NCI-H460 (cell line): Measurements from ENCODE around the gene CPEB1. TPM values are rescaled to one million over a fixed set of nuclear protein-coding genes. Genes with fewer than 3 reads are reported as not detected.

Experiments
- DNase-seq: peaks from one replicate; pipeline ENCODE4 v3.0.0-alpha.2; 2016; ENCODE audit warnings: low read depth; ENCODE audit errors: extremely low read depth
- total RNA-seq: library from RNA; depleted of rRNA; stranded (reverse); fragments of >200 nt; shearing (Covaris generic); gene quantifications from 2 replicates; pipeline ENCODE4 v1.2.3, GENCODE V29; 2014

Gene CPEB1
- total RNA-seq, 1 experiment from 2014 or later: 2.2 TPM

DNA sequence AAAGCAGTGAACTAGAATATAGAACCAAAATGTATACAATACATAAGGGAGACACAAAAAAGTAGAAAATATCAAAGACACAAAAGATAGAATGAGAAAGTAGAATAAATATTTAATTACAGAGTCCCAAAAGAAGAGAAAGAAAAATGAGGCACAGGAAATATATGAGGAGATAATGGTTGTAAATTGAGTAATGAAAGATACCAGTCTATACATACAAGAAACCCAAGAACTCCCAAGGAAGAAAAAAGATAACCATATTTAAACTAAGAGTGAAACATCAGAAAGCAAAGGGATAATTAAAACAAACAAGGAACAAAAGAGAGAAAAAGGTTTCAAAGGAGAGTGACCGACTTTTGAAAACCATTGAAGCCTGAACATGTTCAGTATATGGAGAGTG, 47.3 kb downstream of the CPEB1 start:
- no peak for DNase-seq

DNA sequence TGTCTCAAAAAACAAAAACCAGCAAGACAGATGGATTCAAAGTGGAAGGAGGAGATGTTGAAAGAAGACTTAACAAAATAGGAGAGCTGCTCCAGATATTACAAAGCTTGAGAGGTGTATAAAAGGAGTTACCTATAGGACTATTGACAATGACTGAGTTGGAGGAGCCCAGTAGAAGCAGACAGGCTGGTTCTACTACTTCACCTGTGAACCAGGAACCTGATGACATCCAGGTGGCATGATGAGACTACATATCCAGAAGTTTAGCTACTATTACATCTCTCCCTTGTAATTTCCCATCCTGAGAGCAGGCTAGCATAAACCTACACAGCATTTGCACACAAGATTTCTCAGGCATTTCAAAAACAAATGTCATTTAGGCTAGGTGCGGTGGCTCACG, 49.3 kb downstream of the CPEB1 start:
- DNase-seq: no peak

DNA sequence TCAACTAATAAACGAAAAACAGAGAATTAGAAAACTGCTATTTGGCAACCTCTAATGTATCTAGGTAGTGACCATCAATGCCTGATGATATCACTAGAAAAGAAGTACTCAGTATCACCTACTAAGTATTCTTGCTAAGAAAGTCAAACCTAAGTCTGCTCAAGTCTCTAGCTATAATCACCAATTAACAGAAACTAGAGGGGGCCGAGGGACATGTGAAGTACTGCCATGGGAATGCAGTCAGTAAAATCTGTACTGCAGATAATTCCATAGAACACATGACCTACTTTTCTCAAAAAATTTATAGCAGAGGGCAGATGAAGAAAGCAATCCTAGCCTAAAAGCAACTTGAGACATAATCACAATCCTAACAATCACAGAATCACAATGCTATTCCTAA, 51.4 kb downstream of the CPEB1 start:
- no peak for DNase-seq

DNA sequence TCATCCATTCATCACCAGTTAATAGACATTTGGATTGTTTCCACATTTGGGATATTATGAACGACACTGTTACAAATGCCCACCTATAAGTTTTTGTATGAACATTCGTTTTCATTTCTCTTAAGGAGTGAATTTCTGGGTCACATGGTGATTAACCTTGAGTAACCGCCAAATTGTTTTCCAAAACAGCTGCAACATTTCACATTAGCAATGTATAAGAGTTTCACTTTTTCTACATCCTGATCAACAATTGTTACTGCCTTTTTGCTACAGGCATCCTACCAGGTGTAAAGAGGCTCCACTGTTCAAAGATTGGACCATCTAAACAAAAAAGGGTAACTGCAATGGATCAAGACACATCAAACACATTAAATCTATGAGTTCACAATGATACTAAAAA, 52.0 kb downstream of the CPEB1 start:
- DNase-seq: no peak

DNA sequence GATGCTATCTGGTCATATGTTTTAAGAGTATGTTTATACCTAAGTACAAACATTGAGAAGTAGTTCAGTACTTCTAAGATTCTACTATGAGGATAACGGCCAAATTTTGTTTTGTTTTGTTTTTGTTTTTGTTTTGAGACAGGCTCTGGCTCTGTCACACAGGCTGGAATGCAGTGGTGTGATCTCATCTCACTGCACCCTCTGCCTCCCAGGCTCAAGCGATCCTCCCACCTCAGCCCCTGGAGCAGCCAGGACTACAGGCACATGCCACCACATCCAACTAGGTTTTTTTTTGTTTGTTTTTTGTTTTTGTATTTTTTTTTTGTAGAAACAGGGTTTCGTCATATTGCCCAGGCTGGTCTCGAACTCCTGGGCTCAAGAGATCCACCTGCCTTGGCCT, 59.4 kb downstream of the CPEB1 start:
- no peak for DNase-seq

DNA sequence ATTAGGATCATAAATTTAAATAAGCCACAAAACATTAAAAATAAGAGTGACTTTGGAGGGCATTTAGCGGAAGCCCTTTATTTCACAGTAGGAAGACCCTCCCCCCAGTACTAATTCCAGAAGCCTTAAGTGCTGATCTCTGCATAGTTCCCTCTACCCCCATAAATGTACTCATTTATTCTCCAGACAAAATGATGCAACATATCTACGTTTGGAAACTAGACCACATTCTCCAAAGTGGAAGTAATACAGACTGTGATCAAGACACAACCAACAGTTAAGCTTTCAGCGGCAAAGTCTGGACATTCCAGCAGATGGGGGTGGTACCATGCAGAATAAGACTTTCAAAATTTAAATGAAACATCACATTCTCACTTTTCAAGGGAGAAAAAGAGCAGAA, 62.1 kb downstream of the CPEB1 start:
- DNase-seq: no peak

DNA sequence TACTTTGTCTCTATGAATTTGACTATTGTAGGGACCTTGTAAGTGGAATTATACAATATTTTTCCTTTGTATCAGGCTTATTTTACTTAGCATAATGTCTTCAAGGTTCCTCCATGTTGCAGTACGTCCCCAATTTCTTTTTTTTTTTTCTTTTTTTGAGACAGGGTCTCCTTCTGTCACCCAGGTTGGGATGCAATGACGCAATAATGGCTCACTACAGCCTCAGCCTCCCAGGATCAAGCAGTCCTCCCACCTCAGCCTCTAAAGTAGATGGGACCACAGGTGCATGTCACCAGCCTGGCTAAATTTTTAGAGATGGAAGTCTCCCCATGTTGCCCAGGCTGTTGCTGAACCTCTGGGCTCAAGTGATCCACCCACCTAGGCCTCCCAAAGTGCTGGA, 66.5 kb downstream of the CPEB1 start:
- DNase-seq: no peak

DNA sequence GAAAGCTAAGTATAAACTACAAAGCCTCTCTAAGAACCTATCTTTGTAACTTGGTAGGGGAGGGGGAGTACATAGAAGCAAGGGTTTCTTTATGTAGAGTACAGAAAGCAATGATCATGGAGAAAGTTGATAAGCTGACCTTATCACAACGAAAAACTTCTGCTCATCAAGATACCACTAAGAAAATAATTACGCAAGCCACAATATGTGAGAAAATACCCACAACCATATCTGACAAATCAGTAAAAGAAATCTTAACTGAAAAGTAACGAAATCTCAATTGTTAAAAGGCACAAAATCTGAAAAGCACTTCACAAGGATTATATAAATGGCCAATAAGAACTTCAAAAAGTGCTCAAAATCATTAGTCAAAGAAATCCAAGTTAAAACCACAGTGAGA, 71.8 kb downstream of the CPEB1 start:
- no peak for DNase-seq

DNA sequence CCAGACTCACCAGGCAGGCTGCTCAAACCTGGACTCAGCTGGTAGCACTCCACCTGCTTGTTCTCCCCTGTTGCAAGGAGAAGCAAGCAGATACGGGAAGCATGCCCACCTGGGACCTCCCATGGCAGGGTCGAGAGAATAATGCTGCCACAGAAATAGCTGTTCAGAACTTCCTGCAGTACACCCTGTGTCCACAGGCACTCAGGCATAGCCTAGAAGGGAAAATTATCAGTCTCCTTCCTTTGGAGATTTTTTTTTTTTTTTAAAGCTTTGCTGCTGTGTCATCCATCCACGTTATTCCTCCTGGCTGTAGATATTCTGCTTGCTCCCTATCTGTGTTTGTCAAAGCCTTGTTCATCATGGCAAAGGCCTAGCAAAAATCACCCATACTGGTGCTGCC, 74.2 kb downstream of the CPEB1 start:
- DNase-seq: no peak

DNA sequence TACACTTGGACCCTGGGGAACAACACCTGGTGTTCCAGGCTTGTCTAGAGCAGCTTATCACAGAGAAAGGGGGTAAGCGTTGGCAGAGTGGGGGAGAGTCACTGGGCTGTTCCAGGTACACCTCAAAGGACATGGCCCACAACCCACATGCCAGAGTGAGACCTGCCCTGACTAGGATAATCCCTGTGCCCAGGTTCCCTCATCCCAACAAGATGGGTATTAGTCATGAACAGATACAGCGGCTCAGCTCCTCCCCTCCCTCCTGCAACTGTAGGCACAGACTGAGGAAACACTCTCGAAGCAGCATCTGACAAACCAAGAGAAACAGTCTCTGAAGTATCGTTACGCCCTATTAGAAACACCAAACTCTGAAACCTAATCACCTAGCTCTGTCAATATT, 74.9 kb downstream of the CPEB1 start:
- DNase-seq: no peak

DNA sequence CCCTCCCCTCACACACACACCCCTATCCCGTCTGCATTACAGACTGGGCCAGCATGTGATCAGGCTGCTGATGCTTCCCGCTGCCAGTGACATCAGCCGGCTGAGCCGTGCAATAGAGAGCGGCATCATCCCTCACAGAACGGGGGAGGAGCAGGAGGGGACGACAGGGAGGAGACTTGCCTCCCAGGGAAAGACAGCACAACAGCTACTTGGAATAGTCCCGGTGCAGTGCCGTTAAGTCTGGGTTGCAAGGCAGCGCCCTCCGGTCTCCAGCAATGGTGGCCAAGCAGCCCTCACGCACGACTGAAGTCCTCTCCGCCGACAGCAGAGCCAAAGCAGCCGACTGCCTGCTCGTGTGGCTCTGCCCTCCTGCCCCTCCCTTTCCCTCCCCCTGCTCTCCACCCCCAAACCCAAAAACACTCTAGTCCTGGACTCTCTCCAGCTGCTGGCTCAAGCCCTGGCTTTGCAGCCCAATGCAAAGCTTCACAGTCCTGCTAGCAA, 75.4 kb downstream of the CPEB1 start:
- no peak for DNase-seq

DNA sequence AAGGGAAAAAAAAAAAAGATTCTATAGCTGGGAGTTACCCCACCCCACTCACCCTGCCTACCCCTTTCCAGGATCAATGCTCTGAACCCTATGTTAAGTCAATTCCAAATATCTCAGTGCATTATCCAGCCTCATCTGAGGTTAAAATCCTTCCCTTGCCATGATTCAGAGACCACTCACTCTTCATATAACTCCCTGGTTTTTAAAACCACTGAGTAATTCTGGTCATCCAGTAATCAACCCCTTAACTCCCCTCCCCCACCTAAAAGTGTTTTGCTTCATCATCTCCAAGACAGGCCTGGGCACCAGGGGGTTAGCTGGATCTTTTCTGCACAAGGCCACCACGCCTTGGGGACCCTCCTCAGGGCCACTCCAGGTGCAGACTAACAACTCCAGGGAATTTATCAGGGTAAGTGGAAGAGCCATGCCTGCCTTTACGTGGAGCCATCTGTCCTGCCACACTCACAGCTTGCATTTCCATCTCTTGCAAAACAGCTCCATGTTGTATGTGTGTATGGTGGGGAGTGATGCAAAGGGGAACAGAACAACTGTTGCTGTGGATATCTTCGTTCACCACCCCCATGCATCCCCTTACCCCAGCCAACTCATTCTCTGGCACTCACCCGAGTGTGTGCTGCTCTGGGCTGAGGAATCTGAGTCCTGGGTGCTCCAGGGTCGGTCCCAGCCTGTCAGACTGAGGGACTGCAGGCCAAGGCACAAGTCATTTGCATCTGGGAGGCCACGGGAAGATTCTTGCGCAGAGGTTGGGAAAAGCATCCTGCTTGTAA, 76.2 kb downstream of the CPEB1 start:
- no peak for DNase-seq

DNA sequence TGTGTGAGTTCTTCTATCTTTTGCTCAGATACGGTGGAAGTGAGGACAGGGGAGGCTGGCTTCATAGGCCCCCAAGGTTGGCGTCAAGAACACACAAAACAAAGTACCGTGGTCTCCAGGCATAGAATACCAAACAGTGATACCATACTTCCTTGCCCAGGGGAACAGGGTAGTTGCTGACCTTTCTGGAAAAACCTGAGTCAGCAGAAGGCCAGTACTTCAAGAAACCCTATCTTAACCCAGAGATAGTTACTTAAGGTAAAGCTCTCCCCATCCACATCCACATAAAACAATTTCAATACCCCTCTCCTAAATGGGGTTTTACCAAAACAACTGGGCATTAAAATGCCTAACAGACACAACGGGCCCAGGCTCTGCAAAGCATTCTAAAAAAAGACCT, 77.3 kb downstream of the CPEB1 start:
- DNase-seq: no peak

DNA sequence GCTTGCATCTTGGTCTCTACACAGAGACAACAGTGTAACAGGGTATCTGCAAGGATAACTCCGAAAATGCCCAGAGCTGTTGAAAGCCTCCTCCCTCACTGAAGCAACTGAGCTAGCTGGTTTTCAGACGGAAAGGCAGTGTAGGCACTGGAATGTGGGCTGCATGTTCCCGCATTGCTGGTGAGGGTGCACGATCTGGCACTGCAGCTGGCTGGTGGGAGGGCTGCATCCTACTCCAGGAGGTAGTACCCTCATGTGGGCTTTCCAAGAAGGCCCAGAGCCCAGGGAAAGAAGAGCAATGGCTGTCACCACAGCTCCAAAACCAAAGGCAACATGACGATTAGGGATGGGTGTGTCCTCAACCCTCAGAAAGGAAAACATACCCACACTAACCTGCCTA, 78.2 kb downstream of the CPEB1 start:
- no peak for DNase-seq

DNA sequence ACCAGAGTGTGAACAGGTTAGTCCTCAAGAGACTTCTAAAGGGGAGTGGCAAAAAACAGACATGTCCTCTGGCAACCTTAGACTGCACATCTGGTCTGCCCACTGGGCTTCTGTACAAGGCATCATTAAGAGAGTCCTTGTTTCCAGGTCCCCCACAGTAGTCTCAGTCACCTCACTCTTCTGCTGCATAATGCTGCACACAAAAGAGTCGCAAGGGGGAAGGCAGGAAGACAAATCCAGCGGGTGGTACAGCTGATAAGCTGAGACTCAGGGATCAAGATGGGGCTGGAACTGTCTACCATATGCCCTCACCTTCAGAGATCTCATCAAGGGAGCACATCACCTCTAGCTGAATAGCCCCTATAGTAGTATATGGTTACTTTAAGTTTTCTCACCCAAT, 79.5 kb downstream of the CPEB1 start:
- DNase-seq: no peak

DNA sequence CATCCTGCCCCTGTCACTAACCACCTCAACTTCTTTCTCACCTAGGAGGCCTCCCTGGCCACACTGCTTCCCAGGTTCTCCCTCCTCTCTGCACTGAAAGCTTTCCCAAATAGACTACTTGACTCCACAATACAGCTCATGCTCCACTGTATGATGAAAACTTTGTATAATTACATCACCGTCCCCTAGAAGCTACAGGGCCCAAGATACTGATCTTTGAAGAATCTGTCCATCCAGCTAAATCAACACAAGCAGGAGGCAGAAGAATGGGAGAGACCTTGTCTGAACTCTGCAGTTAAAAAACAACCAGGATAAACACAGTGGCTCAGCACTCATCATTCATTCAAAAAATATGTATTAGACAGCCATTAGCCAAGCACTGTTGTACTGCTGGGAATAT, 80.5 kb downstream of the CPEB1 start:
- DNase-seq: no peak

DNA sequence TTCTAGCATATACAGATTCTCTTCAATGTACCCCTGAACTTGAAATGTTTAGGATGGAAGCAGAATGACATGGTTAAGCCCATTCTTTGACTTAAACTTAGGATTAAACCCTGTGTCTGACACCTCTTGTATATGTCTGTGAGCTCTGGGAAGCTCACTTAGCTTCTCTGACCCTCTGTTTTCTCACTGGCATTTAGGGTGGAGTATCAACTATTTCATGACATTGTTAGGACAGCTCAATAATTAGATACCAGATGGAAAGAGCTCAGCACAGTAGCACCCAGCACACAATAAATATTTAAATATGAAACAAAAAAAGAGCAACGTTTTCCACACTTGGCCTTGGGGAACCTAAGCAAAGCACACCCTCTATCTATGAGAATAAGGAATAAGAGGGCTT, 88.7 kb downstream of the CPEB1 start:
- no peak for DNase-seq

DNA sequence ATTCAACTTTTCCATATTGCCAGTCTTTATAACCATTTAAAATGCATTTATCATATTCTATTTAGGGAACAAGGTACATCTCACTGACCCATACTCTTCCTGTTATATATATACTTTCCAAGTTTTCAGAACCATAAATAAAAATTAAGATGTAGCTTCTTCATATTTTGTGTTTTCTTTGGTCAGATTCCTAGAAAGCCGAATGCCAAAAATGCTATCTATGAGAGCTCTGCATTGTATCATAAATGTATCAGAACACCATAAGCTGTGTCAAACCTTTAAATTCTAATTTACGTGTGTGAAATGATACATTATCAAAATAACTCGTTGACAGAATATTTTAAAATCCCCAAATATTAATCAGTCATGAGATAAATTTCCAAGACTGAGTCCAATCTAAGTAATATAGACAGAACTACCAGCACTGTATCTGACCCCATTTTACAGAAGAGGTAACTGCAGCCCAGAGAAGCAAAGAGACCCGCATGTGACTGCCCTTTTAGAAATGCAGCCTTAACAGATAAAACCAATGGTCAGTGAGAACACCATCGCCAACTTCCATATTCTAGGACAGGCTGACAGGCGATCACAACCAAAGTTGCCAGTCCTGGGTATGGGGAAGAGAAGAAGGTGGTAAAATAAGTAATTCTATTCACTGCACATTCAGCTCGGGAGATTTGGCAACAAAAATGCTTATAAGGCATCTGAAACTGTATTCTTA, 90.7 kb downstream of the CPEB1 start:
- no peak for DNase-seq

DNA sequence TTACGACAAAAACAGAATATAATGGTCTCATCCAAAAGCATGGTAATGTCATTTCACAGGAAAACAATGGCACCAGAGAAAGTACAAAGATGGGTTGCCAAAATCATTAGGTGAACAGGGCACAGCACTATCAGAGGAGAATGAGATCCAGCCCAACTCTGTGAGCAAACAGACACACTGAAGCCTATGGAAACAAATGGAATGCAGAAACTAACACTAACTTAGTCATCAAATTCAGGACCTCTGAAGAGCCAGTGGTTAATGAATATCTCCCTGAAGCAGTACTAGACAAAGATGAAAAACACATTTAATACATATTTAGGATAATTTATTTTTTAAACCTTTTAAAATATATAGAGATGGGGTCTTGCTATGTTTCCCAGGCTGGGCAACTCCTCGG, 92.3 kb downstream of the CPEB1 start:
- no peak for DNase-seq

DNA sequence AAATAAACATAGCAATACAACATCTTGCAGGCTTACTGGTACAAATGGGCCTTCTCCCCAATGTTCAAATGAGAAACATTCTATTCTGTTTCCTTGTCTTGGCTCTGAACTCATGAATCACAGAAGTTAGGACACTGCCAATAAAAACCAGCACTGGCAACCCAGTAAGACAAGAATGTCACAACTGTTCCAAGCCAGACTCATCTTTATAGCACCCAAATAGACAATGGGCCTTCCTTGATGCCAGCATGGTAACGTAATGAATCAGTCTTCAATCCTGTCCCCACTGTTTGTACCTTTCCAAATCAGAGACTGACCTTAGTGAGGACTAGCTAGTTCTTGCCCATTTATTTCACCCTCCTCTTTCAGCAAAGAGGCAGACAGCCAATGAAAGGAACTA, 92.8 kb downstream of the CPEB1 start:
- DNase-seq: no peak

DNA sequence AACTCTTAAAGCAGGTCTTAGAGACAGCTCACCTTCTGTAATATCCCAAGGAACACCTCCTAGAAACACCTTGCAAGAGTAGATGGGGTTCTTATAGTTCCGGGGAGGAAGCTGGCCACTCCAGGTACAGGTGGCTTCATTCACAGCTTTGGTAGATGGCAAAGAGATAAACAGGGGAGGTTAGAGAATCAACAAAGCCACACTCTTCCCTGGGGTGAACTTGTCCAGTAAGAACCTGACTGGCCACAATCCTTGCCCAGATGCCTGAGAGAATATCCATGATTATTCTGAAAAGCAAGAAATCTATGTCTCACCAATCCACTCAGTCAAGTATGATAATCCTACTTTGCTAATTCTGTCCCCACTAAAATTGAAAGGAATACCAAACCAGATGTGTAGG, 93.3 kb downstream of the CPEB1 start:
- DNase-seq: no peak

DNA sequence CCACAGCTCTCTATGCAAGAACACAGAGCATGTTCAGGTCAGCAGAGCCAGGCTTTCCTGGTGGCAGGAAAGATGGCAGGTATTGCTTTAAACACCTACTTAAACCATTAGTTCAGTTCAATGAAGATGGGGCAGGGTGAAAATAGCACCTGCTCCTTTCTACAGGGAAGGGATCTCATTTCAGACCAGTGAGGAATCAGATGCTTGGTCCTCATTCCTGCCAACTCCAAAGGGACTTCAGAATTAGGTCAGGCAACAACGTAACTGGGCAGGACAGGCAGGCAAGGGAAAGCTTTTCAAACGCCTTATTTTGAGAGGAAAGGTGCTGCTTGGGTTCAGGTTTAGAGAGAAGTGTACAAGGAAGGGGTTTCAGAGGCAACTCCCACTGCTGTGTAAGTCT, 94.3 kb downstream of the CPEB1 start:
- DNase-seq: no peak
